SIG-M5 treated with dmso at 0.1 percent for 504 hours (cell line): ENCODE measurements around the gene KANSL3.
"Not testable (repeated sequence)": the region's sequence is repeated elsewhere in the genome, so short reads cannot be mapped to it uniquely, and the experiment has no call there.

Source experiments
- DNase-seq: peaks from one replicate; lab custom pipeline; 2025; ENCODE audit not compliant: unreplicated experiment; lab: John Stamatoyannopoulos, UW

KANSL3 gene

DNA sequence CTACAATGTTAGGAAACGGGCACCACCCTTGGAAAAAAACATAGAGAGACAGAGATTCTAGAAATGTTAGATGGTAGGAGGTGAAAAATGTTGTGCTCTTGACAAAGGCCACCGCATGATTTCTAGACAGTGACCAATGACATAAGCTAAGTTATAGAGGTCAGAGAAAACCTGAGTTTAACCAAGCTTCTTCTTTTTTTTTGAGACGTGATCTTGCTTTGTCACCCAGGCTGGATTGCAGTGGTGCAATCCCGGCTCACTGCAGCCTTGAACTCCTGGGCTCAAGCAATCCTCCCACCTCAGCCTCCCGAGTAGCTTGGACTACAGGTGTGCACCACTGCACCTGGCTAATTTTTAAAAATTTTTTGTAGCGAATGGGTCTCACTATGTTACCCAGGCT is 17.4 kb upstream of the KANSL3 start:
- peak; percentile 36 for DNase-seq

DNA sequence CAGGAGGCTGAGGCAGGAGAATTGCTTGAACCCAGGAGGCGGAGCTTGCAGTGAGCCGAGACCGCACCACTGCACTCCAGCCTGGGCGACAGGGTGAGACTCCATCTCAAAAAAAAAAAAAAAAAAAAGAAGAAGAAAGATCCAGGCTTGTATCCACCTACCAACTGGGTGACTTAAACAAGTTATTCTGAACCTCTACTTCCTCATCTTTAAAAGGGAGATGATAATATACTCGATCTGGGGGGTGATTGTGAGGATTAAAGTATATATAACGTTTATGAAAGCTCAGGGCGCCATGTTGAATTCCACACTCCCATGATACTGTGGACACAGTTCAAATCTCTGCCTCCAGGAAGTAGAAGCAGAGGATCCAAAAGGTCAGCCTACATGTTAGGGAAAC is 16.7 kb upstream of the KANSL3 start:
- DNase-seq = not testable (repeated sequence)

DNA sequence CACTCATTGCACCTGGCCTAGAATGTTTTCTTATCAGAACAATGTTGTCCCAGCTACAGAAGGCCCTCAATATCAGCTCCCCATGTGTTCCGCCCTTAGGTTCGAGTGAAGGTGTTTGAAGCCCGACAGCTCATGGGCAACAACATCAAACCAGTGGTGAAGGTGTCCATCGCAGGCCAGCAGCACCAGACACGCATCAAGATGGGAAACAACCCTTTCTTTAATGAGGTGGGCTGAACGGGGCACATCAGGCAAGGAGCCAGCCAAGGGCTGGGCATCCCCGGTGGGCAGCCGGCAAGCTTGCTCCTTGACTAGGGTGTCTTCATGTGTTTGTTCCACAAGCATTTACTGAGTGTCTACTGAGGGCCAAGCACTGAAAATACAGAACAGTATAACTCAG is 13.7 kb upstream of the KANSL3 start:
- DNase-seq = no peak

DNA sequence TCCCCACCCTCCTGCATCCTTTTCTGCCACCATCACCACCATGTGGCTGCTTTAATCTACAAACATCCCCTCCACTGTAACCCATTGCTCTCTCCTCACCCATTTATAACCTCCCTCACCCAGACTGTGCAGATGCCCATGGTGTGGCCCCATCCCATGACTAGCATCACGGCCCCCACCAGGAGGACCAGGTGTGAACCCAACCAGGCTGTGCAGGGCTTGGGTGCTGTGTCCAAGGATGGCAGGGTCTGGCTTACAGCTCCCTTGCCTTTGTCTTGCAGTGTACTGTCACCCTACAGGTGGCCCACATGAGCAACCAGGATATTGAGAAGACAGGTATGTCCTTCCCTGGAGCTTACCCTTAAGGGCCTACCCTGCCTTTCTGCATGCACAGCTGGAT is 11.2 kb upstream of the KANSL3 start:
- DNase-seq = no peak

DNA sequence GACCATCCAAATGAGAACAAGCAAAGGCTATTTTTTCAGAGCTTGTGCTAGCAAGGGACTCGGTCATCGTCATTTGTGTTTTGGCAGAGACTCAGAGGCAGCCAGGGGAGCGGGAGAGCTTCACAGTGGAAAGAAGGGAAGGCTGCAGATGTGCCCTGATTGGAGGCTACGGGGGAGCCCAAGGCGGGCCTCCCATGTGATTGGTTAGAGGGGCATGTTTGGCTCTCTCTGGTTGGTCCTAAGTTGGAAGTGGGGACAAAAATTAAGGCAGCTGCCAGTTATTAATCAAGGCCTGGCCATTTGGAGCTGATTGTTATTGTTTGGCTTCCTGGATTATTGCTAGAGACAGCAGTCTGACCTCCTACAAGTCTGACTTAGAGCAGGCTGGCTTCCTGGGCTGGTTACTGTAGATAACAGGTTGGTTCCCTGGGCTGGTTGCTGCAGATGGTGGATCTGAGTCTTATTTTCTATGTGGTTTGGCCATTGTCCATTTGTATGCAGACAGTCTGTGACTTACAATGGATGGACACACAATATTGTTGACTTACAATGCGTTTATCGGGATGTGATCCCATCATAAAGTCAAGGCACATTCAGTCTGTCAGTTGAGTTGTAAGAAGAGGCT is 10.3 kb upstream of the KANSL3 start:
- DNase-seq = no peak

DNA sequence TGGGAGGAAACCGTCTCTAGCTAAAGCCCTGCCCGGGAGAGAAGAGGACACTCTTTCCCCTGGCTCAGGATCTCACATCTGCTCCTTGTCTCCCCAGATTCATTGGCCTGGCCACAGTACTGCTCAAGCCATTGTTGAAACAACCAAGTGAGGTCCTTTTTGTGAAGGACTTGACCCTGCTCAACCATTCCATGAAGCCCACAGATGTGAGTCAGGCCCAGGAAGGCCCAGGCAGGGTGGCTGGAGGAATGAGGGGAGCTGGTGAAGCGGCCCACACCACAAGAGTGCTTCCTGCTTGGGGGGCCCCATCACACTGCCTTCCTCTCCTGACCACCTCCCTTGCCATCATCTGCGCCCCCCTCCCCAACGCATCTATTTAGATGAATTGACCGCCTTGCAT is 9.6 kb upstream of the KANSL3 start:
- DNase-seq = no peak

DNA sequence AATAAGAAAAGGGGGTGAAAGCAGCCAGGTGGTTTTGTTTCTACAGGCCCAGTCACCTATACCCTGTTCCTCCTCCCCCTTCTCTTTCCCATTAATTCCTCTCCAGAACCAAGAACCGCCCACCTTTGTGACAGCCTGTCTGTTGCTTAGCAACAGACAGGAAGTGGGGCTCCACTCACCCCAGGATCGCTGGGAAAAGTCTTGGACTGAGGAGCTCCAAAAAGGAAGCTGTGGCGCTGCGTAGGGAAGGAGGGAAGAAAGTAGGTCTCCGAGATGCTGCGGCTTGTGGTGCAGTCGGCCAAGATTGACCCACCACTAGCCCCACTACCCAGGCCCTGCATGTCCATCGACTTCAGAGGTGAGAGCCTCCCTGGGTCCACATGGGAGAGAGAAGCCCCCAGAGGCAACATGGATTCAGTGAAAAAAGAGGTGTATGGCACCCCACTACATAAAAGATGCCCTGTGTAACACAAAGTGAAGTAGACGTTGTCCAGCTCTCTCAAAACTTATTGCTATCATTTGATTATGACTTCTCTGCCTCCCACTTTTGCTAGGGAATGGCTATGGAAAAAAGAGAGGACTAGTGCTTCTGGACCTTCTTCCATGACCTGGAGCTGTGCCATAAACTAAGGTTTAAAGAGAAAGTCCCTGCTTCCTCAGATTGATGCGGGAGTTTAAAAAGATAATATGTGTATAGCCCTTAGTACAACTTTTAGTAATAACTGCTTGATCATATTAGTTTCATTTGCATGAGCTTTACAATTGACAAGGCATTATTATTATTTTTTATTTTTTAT is 4.7 kb upstream of the KANSL3 start, which contains the start of gene FER1L5:
Gene FER1L5, plus strand, starts transcription at position 201 of the 797 bp plus-strand sequence. Its CDS starts 73 bp downstream, at position 274.
- no peak for DNase-seq

DNA sequence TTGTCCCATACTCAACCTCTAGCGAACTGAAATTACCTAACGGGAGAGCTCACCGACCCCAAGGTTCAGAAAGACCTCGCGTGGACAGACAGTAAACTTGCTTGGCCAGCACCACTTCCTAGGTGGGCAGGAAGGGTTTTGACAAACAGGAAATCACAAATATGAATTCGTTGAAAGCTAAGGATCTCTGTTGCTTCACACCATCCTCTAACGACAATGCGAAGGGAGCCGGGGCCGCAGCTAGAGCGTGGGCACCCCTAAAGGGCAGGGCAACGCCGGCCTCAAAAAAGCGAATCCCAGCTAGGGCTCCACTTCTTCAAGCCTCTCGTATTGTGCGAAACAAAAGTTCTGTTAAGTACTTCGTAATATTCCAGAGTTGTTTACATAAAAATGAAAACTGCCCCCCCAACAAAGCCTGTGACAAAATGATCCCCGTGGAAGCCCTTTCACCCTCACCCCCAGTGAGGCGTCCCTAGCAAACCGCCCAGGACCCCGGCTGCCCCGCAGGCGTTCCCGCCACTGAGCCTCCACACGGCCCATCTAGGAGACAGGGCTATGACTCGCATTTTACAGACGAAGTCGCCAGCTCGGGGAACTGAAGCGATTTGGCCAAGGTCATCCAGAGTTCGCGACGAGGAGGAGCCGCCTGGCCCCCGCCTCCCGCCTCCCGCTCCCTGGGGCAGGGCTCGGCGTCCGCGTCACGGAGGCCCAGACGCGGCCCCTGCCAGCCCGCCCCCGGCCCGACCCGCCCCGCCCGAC is 548 bp downstream of the KANSL3 start:
- peak; percentile 93 for DNase-seq

DNA sequence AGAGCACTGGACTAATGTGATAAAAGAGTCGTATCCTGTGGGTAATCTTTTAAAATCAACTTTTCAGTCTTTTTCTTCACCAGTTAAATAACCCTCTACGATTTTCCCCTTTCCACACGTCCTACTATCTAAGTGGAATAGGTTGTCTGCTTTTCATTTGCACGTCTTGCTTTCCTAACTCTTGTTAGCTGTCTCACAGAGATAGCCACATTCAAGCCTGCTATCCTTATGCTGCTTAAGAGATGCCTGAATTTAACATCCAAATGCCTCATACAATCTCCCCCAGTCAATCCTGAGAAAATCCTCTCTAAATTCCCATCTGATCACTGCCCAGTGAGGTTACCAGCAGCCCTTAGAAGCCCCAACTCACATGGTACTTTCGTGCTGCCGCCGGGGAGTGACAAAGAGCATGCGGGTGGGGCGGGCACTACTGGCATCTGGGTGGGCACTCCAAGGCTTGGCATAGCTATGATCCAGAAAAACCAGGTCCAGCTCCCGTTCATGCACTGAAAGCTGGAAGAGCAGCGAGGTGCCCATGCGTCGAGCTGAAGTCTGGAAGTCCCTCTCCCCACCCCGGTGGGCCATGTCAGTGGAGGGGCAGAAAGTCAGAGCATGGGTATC is 1.5 kb downstream of the KANSL3 start:
- no peak for DNase-seq

DNA sequence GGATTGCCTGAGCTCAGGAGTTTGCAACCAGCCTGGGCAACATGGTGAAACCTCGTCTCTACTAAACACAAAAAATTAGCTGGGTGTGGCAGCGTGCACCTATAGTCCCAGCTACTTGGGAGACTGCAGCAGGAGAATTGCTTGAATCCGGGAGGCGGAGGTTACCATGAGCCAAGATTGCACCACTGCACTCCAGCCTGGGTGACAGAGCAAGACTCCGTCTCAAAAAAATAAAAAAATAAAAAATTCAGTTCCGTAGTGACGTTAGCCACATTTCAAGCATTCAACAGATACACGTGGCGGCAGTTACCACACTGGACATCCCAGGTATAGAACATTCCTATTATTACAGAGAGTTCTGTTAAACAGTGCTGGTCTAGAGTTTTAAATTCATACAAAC is 4.5 kb downstream of the KANSL3 start:
- DNase-seq = no peak

DNA sequence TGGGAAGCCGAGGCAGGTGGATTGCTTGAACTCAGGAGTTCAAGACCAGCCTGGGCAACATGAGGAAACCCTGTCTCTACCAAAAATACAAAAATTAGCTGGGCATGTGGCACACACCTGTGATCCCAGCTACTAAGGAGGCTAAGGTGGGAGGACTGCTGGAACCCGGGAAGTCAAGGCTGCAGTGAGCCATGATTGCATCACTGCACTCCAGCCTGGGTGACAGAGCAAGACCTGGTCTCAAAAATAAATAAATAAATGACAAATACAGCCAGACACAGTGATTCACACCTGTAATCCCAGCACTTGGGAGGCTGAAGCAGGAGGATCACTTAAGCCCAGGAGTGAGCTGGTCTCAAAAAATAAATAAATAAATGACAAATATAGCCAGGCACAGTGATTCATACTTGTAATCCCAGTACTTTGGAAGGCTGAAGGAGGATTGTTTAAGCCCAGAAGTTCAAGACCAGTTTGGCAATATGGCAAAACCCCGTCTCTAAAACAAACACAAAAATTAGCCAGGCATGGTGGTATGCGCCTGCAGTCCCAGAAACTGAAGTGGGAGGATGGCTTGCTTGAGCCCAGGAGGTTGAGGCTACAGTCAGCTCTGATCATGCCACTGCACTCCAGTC is 6.2 kb downstream of the KANSL3 start:
- DNase-seq = no peak

DNA sequence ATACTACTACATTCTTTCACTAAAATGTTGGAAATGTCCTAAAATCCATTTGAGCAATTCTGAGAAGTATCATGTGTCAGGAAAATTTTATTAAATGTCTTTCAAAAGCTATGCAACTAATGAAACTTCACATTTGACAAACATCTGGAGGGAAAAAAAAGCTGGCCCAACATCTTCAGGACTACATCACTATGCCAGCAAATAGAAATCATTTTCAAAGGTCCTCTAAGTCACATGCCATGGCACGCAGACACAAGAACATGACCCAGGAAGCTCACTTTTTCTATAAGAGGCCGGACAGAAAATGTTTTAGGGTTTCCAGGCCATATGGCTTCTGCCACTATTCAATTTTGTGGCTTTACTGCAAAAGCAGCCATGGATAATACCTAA is 11.6 kb downstream of the KANSL3 start:
- DNase-seq = no peak

DNA sequence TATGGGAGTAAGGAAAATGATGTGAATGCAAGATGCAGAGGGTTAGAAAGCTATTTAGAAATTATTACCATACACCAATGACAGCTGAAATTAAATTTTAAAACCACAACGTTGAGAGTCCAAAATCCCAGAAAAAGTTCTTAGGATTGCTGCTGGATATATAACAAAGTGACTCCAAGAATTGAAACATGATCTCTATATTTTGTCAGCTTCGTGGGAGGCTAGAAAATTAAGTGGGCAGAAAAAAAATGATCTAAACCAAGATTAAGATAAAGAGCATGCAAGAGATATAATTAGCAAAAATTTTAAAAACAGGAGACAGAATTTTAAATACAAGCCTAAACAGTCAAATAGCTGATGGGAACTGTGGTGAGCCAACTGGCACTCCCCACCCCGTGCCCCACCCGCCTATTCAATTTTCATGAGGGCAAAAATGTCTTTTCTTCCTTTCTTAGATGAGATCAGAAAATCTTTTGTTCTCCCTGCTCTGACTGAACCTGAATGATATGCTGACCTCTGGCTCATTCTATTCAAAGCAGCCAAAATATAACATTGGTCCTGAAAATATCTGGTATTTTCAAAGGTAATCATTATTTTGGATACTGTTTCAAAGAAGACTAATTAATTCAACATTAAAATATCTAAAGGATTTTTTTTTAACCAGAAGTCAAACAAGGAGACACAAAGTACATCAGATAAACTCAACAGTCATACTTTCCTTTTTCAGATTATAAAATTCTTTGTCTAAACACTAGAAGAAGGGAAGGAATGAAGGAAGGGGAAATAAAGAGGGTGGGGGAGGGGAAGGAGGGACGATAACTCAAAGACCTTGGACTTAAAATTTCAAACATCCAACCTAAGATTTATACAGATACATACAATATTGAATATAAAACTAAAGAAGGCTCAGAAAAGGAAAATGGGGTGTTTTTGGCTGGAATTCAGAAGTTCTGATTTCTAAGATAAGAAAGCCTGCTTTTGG is 12.2 kb downstream of the KANSL3 start:
- DNase-seq = no peak

DNA sequence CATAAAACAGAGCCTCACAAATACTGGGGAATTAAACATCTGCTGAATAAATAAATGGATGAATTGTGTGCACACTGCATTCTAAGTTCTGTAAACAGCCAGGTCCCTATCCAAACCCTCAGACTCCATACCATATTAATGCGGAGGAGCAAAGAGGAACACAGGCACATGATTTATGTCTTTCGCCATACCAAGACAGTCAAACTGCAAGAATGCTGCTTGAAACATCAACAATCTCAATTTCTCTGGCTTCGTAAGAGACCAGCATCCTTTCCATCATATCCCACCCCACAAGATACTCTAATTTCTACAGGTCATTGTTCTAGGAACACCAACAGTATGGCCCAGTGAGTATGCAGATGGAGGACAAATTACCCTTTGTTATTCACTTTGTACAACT is 15.0 kb downstream of the KANSL3 start:
- no peak for DNase-seq

DNA sequence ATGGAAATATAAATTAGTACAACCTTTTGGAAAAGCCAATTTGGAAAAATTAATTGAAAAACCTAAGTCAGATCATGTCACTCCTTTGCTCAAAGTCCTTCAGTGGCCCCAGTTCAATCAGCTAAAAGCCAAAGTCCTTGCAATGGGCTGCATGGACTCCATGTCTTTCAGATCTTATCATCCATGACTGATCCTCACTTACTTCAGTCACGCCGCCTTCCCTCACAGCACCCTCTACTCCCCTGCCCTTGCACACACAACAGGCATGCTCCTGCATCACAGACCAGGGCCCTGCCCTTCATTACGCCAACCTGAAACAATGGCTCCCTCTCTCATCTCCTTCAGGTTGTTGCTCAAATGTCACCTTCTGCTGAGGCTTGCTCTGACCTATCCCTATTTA is 15.6 kb downstream of the KANSL3 start:
- DNase-seq = no peak

DNA sequence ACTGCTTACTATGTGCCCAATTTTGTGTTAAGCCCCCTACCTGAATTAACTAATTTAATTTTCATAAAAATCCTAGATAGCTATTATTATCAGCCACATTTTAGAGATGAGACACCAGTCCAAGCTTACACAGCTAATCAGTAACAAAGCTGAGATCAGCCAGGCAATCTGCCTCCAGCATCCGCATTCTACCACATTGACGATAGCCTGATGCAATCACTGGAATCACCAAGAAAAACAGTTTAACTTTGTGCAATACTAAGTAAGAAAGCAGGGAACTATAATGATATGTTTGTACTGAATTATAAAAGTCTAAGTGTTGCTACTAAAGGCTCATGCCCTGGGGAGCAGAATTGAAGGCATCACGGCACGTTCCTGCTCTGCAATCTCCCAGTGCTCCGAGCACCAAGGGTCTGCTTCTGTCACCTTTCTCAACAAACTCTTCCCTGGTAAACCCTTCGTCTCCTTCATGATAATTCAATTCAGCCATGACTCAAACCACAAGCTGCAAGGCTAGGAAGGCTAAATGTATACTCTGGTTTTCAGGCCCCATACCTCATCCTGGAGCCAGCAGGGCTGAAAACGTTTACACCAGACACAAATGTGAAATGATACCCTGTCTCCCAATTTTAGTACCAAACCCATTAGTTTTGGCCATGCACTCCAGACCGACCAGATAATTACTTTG is 19.4 kb downstream of the KANSL3 start:
- DNase-seq = no peak

DNA sequence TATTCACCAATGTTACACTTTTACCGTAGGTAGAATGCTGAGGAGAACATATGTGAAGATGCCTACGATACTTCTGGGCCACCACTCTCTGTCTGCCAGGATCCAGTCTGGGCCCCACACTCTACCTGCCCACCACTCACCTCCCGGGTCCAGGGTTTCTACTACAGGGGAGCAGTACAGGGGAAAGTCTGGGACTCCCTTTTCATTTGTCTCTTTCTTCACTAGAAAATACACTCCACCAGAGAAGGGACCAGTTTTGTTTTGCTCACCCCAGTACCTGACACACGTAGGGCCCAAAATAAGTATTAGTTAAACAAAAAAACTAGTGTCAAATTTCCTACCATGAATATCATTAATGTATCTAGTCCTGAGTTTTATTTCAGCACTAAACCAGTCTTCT is 21.1 kb downstream of the KANSL3 start:
- DNase-seq = no peak

DNA sequence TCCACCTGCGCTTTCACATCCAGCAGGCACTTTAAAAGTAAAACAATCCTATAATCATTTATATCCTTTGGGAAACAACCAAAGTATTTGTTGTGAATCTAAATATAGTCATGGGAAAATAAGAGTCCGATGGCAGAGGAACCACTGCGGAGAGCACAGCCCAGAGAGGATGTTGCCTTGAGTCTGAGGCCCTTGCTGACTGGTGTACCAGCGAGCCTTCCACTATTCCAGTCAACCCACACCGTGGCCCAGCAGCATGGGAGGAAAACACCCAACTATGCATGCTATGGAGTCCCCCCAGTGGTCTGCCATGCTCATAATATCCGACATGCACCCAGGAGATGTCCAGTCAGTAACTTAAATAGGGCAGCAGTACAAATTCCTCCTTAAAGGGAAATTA is 21.6 kb downstream of the KANSL3 start:
- DNase-seq = no peak

DNA sequence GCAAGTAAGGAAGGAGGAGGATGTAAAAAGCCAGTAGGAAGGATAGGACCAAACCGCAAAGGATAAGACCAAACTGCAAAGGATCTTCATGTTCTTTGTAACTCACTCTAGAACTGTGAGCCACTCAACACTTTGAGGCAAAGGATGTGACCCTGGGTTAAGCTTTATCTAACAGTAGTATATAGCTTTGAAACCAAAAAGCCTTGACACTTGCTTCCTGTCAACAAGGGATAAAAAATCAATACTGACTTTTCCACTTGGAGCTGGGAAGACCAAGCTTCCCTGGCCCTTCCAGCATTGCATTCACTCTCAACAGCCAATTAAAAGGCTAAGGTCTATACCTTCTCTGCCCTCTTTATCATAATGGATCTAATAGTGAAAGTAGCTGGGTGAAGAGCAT is 22.0 kb downstream of the KANSL3 start:
- DNase-seq = no peak
